Brain microvascular endothelial cell (primary cell): Measurements from ENCODE around the gene IL9R.
"Not testable (repeated sequence)": the region's sequence is repeated elsewhere in the genome, so short reads cannot be mapped to it uniquely, and the experiment has no call there.

Source experiments
- DNase-seq: peaks from one replicate; pipeline ENCODE4 v3.0.0-alpha.2; 2020
- H3K27ac ChIP-seq: fragments of 250-450 bp; sonication (Bioruptor Pico); 2 replicates; pipeline ENCODE4 v1.5.1; 2020; ENCODE audit warnings: mild to moderate bottlenecking, moderate library complexity
- H3K27me3 ChIP-seq: fragments of 250-450 bp; sonication (Bioruptor Pico); replicated peaks from 2 replicates; pipeline ENCODE4 v1.5.1; 2020; ENCODE audit warnings: mild to moderate bottlenecking
- H3K36me3 ChIP-seq: fragments of 250-450 bp; sonication (Bioruptor Pico); replicated peaks from 2 replicates; pipeline ENCODE4 v1.5.1; 2020; ENCODE audit warnings: mild to moderate bottlenecking
- H3K4me3 ChIP-seq: 2 replicates; pipeline ENCODE4 v1.5.1; 2011; ENCODE audit warnings: low read depth, mild to moderate bottlenecking, control low read depth, low read length, moderate library complexity
- CTCF ChIP-seq: IDR thresholded peaks from 2 replicates; pipeline ENCODE4 v1.5.1; 2011; ENCODE audit warnings: low read depth, mild to moderate bottlenecking, moderate library complexity, low read length, control low read depth, inconsistent platforms; ENCODE audit errors: missing control alignments
- in situ Hi-C: cut with HindIII; loops from 2 replicates; pipeline ENCODE4 v1.10.0; 2017; ENCODE audit warnings: low sequenced_read_pairs, low pct_ligation_motif_present

IL9R gene

GRCh38 chrX:155988859-155989258 is 8.6 kb upstream of the IL9R start:
- TF ChIP-seq CTCF, result no peak
- H3K27me3 ChIP-seq, result no peaks in the 10 kb centered on the region
- in situ Hi-C loops, result no loop called here
- no peak overlapping the region for H3K4me3 ChIP-seq
- H3K27ac ChIP-seq, result no peak overlapping the region
- no peak for DNase-seq
- no peaks in the 10 kb centered on the region for H3K36me3 ChIP-seq

- TF ChIP-seq CTCF, result no peak
- Histone ChIP-seq H3K36me3 (no peaks in the 10 kb centered on the region), H3K27ac (no peak overlapping the region), H3K27me3 (no peaks in the 10 kb centered on the region), H3K4me3 (no peak overlapping the region)
- in situ Hi-C loops, result no loop called here
- no peak for DNase-seq
Measured at GRCh38 chrX:155993421-155993820, 4.1 kb upstream of the IL9R start.

- in situ Hi-C loops, result no loop called here
- DNase-seq, result no peak
- TF ChIP-seq CTCF, result no peak
Measured at GRCh38 chrX:155995321-155995875, 2.1 kb upstream of the IL9R start.

GRCh38 chrX:155998116-155998515 is 620 bp downstream of the IL9R start:
- H3K4me3 ChIP-seq, result no peak overlapping the region
- in situ Hi-C loops, result no loop called here
- H3K27me3 ChIP-seq, result no peaks in the 10 kb centered on the region
- no peak overlapping the region for H3K27ac ChIP-seq
- H3K36me3 ChIP-seq, result no peaks in the 10 kb centered on the region
- no peak for TF ChIP-seq CTCF
- DNase-seq, result no peak

More at GRCh38 chrX:155995321-155995875, 2.1 kb upstream of the IL9R start:
- Histone ChIP-seq H3K4me3 (no peak overlapping the region), H3K27ac (no peak overlapping the region), H3K36me3 (no peaks in the 10 kb centered on the region), H3K27me3 (no peaks in the 10 kb centered on the region)

GRCh38 chrX:155998761-155999510 is 1.4 kb downstream of the IL9R start:
- no peak for TF ChIP-seq CTCF
- no peak for DNase-seq
- Histone ChIP-seq H3K27me3 (no peaks in the 10 kb centered on the region), H3K4me3 (no peak overlapping the region), H3K36me3 (no peaks in the 10 kb centered on the region), H3K27ac (no peak overlapping the region)
- in situ Hi-C loops, result no loop called here

GRCh38 chrX:155999751-156000150 is 2.3 kb downstream of the IL9R start:
- DNase-seq, H3K4me3 ChIP-seq, H3K27ac ChIP-seq, H3K36me3 ChIP-seq, in situ Hi-C loops, H3K27me3 ChIP-seq: not testable (repeated sequence)
